Ascending aorta (tissue), 2 donors: ENCODE results near the gene BRCC3. TPM values are rescaled to one million over a fixed set of nuclear protein-coding genes. Genes with fewer than 3 reads are reported as not detected.

Source experiments
- DNase-seq, 2 donors: peaks; one replicate each; pipeline ENCODE4 v3.0.0-alpha.2; 2019; ENCODE audit warnings: low spot score in 2 of 2
- H3K27ac ChIP-seq, 2 donors: fragments of 200-600 bp; sonication (generic); one replicate each; pipeline ENCODE4 v1.5.1; 2016 to 2017; ENCODE audit warnings: mild to moderate bottlenecking in 1 of 2
- H3K27me3 ChIP-seq: fragments of 200-600 bp; sonication (generic); one replicate; pipeline ENCODE4 v1.5.1; 2017
- H3K36me3 ChIP-seq, 2 donors: fragments of 200-600 bp; sonication (generic); one replicate each; pipeline ENCODE4 v1.5.1; 2016
- H3K4me1 ChIP-seq, 2 donors: fragments of 200-600 bp; sonication (generic); one replicate each; pipeline ENCODE4 v1.5.1; 2016 to 2017; ENCODE audit warnings: mild to moderate bottlenecking in 1 of 2
- H3K4me3 ChIP-seq, 2 donors: fragments of 200-600 bp; sonication (generic); one replicate each; pipeline ENCODE4 v1.5.1; 2016 to 2017; ENCODE audit warnings: mild to moderate bottlenecking in 1 of 2
- H3K9me3 ChIP-seq, 2 donors: fragments of 200-600 bp; sonication (generic); one replicate each; pipeline ENCODE4 v1.5.1; 2016
- intact Hi-C: fragments of 100-400 bp; cut with DNase I; formaldehyde crosslinking; loops from one replicate; pipeline ENCODE4 v1.15.1; 2023
- total RNA-seq: library from RNA; depleted of rRNA; stranded (reverse); fragments of >200 nt; gene quantifications from one replicate; pipeline ENCODE4 v1.1.0, GENCODE V29; 2016
- TF ChIP-seq, protein P1 (sequence below), 3 experiments: fragments of 200-600 bp in 2 of 3; fragments of 450-650 bp in 1 of 3; sonication (generic) in 2 of 3; IDR thresholded peaks; one replicate each; pipeline ENCODE4 v1.5.1; 2016 to 2019; ENCODE audit warnings: antibody characterized with exemption in 3 of 3, mild to moderate bottlenecking in 1 of 3, moderate library complexity in 1 of 3

The BRCC3 gene
- total RNA-seq, 1 donor from 2014 or later: 9.4 TPM

GRCh38 chrX:155046129-155046810, 25.0 kb upstream of the BRCC3 start:
- TF ChIP-seq, protein P1, sequence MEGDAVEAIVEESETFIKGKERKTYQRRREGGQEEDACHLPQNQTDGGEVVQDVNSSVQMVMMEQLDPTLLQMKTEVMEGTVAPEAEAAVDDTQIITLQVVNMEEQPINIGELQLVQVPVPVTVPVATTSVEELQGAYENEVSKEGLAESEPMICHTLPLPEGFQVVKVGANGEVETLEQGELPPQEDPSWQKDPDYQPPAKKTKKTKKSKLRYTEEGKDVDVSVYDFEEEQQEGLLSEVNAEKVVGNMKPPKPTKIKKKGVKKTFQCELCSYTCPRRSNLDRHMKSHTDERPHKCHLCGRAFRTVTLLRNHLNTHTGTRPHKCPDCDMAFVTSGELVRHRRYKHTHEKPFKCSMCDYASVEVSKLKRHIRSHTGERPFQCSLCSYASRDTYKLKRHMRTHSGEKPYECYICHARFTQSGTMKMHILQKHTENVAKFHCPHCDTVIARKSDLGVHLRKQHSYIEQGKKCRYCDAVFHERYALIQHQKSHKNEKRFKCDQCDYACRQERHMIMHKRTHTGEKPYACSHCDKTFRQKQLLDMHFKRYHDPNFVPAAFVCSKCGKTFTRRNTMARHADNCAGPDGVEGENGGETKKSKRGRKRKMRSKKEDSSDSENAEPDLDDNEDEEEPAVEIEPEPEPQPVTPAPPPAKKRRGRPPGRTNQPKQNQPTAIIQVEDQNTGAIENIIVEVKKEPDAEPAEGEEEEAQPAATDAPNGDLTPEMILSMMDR (IDR thresholded peaks at IDR 0.05): no peak
- no peak for DNase-seq
- H3K36me3 ChIP-seq: peaks cover 0 to 5% of the 10 kb centered on the region in 2 donors
- intact Hi-C loops: no loop called here
- H3K4me3 ChIP-seq: no peak overlapping the region
- H3K27ac ChIP-seq: no peak overlapping the region
- H3K4me1 ChIP-seq: no peaks in the 10 kb centered on the region
- no peaks in the 10 kb centered on the region for H3K27me3 ChIP-seq
- no peaks in the 10 kb centered on the region for H3K9me3 ChIP-seq

DNA sequence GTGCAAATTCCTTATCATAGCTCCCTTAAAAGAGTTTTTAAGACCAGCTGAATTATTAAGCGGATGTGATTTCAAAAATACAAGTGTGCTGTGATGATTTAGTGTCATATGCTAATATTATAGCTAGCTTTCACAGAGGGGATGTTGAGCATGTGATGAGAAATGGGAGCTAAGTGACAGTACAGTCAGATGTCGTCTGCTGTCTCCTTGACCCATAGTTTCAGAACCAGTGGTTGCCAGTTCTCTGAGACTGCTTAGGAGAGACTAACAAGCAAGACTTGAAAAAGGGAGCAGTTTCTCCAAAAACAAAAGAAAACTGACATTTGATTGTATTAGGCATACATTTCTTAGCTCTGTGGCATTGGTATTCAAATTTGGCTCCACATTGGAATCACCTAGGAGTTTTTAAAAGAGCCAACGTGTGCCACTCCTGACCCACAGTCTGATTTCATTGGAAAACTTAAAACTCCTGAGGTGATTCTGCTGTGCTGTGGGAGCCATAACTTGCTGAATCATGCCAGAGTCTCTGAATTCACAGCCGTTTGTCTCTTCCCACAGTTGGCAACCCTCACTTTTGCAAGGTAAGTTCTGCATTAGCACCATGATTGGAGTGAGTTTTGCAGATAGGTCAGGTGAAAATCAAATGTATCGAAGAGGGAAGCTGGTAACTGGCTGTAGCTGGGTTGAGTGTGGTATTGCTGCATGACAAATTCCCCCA, 24.3 kb upstream of the BRCC3 start:
- intact Hi-C loops: no loop called here

GRCh38 chrX:155048977-155049619, 22.2 kb upstream of the BRCC3 start:
- Histone ChIP-seq H3K4me1 (no peaks in the 10 kb centered on the region), H3K27ac (no peak overlapping the region), H3K36me3 (peaks cover 0 to 9% of the 10 kb centered on the region in 2 donors), H3K9me3 (no peaks in the 10 kb centered on the region), H3K4me3 (no peak overlapping the region), H3K27me3 (no peaks in the 10 kb centered on the region)
- peak in 1 of 2 donors; percentile 70 for DNase-seq
- intact Hi-C loops: no loop called here
- TF ChIP-seq, protein P1 (IDR thresholded peaks at IDR 0.05): peak; percentile 9 to 51 (median 50)

More for the DNA sequence above, 24.3 kb upstream of the BRCC3 start:
- TF ChIP-seq, protein P1 (IDR thresholded peaks at IDR 0.05): no peak
- no peak for DNase-seq
- H3K27ac ChIP-seq: no peak overlapping the region
- H3K4me1 ChIP-seq: no peaks in the 10 kb centered on the region
- no peak overlapping the region for H3K4me3 ChIP-seq
- no peaks in the 10 kb centered on the region for H3K27me3 ChIP-seq
- peaks cover 0 to 7% of the 10 kb centered on the region in 2 donors for H3K36me3 ChIP-seq
- no peaks in the 10 kb centered on the region for H3K9me3 ChIP-seq

GRCh38 chrX:155052738-155053498, 18.4 kb upstream of the BRCC3 start:
- Histone ChIP-seq H3K4me1 (no peaks in the 10 kb centered on the region), H3K9me3 (no peaks in the 10 kb centered on the region), H3K36me3 (peaks cover 0 to 5% of the 10 kb centered on the region in 2 donors), H3K27me3 (no peaks in the 10 kb centered on the region), H3K27ac (no peak overlapping the region), H3K4me3 (no peak overlapping the region)
- TF ChIP-seq, protein P1 (IDR thresholded peaks at IDR 0.05): no peak
- no peak for DNase-seq
- intact Hi-C loops: no loop called here

DNA sequence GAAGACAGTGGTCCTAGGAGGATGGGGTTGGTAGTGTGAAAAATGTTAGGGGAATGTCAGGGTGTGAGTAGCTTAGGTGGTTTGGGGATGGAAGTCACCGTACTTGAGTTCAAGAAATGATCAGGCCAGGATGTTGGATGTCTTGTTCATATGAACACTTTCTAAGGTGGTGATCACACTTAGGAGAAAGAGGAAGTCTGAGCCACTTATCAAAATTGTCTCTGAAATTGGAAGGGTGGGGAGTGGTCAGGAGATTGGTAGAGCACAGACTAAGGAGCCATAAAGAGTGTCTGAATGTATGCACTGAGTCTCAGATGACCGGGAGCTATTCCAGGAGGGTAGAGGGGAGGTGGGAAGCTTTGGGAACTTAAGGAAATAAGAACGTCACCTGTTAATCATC, 17.7 kb upstream of the BRCC3 start:
- no peak for DNase-seq
- no peak overlapping the region for H3K4me3 ChIP-seq
- H3K4me1 ChIP-seq: no peaks in the 10 kb centered on the region
- H3K27me3 ChIP-seq: no peaks in the 10 kb centered on the region
- TF ChIP-seq, protein P1 (IDR thresholded peaks at IDR 0.05): no peak
- no peak overlapping the region for H3K27ac ChIP-seq
- H3K36me3 ChIP-seq: peaks cover 0 to 5% of the 10 kb centered on the region in 2 donors
- H3K9me3 ChIP-seq: no peaks in the 10 kb centered on the region
- intact Hi-C loops: no loop called here
